LNCAP (cell line): ENCODE data around the gene CPD.

ENCODE experiments used
- TF ChIP-seq, protein P1 (sequence below): fragments of 450-650 bp; IDR thresholded peaks from 2 replicates; pipeline ENCODE4 v1.5.1; 2017; ENCODE audit warnings: mild to moderate bottlenecking

CPD gene

GRCh38 chr17:30360086-30360808 lies 18.5 kb upstream of the CPD start:
- TF ChIP-seq, protein P1, sequence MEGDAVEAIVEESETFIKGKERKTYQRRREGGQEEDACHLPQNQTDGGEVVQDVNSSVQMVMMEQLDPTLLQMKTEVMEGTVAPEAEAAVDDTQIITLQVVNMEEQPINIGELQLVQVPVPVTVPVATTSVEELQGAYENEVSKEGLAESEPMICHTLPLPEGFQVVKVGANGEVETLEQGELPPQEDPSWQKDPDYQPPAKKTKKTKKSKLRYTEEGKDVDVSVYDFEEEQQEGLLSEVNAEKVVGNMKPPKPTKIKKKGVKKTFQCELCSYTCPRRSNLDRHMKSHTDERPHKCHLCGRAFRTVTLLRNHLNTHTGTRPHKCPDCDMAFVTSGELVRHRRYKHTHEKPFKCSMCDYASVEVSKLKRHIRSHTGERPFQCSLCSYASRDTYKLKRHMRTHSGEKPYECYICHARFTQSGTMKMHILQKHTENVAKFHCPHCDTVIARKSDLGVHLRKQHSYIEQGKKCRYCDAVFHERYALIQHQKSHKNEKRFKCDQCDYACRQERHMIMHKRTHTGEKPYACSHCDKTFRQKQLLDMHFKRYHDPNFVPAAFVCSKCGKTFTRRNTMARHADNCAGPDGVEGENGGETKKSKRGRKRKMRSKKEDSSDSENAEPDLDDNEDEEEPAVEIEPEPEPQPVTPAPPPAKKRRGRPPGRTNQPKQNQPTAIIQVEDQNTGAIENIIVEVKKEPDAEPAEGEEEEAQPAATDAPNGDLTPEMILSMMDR, result no peak

GRCh38 chr17:30361766-30362279 lies 16.9 kb upstream of the CPD start:
- TF ChIP-seq, protein P1, result no peak

DNA sequence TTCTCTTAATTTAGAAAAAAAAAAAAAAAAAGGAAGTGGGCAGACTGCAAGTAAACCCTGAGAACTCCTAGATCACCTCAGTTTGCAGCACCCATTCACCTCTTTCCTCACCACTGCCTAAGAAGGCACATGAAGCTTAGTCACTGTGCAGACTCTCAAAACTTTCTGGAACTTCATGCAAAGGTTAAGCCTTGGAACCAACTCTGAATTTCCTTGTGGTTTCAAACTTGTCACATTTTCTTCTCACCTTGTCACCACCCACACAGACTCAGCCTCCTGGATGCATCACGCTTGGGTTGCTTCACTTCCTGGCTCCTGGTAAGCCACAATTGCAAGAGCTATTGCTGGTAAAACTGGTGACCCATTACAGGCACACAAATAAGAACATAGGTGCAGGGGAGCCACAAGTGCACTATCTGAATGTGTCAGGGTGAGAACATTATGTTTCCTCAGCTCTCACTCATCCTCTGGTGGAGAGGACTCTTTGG lies 15.0 kb upstream of the CPD start:
- TF ChIP-seq, protein P1, result no peak

GRCh38 chr17:30366536-30366935 lies 12.2 kb upstream of the CPD start:
- TF ChIP-seq, protein P1, result no peak

- TF ChIP-seq, protein P1, result no peak
Measured at GRCh38 chr17:30368912-30369720, 9.6 kb upstream of the CPD start.

DNA sequence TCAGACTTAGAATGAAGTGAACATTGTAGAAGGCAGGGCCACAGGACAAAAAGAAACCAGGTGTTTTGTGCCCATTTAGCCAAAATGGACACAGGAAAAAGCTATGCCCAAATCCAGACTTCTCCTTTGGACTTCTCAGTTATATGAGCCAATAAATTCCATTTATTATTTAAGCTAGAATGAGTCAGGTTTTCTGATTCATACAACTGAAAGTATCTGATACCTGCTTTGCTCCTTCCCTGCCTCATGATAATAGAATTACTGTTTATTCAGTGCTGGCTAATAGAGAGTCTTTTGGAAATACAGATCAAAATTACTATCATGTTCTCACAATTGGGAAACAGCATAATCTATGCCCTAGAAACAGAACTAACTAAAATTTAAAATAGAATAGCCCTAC lies 8.7 kb upstream of the CPD start:
- TF ChIP-seq, protein P1, result no peak

DNA sequence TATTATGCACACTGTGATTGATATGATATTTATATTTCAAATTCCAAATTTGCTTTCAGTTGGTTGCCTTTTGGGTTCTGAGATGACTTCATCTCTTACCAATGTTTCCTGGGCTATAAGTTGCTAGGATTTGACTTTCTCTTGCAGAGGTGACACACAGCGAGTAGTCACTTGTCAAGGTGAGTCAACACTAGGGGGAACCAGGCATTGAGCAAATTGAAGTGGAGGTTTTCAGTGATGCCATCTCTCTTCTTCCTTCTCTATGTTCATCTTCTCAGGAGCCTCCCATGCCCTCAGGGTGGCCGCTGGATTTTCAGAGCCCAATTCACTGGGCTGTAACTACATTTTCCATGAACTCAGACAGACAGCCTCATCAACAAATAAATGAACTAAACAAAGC lies 6.0 kb upstream of the CPD start:
- TF ChIP-seq, protein P1, result no peak
